ENCODE measurements around the gene TANGO2.

The TANGO2 gene

DNA sequence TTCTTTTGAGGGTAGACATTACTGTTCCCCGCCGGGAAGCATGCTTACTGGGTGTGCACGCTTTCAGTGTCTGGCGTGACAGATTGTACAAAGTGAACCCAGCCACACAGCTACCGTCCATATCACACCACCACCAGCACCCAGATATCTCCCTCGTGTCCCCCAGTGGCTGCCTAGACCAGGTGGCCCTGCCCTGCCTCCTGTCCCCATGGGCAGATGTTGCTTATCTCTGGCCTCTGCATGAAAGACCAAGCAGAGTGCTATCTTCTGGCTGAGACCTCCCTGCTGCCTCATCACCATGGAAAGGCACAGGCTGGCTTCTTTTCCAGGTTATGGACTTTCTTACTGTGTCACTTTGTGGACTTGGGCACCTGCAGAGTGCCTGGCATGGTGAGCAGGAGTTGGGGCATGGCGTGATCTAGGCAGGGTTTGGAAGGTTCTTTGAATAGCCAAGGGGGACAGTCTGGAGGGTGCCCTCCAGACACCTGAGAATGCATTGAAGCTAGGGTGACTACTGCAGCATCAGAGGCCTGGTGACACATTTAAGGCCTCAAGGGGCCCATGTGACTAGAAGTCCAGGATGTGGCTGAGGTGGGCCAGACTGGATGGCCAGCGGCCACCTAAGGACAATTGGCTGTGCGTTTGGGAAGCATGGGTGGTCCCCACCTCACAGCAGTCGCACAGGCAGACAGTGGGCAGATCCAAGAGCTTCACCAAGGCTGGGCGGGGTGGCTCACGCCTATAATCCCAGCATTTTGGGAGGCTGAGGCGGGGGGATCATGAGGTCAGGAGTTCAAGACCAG is 4.7 kb downstream of the TANGO2 start:
- peak in 1 of 2 donors; percentile 54 for DNase-seq
- intact Hi-C loops (cut with DNase I; ENCODE audit: low total_unique reads): no loop called here
- no peak overlapping the region for H3K4me3 ChIP-seq

DNA sequence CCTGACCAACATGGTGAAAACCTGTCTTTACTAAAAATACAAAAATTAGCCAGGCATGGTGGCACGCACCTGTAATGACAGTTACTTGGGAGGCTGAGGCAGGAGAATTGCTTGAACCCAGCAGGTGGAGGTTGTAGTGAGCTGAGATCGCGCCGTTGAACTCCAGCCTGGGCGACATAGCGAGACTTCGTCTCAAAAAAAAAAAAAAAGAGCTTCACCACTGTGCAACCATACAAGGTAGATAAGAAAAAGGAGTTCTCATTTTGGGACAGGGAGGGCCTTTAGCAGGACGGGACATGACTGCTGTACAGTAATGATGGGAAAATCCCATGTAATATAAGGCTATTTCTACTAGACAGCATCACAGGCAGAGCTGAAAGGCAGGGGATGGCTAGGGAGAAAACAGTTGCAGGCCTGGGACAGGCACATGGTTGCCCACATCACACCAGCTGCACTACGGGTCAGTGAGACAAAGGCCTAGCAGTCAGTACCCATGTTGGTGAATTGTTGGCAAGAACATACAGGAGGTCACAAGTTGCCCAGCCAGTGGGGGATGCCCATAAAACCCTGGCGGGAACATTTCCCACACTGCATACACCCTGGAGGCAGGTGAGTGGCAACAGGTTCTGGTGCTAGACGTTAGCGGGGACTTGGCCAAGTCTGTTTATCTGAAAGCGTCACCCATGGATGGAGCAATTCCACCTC is 5.4 kb downstream of the TANGO2 start:
- Histone ChIP-seq H3K36me3 (peaks cover 0 to 15% (median 13%) of the 10 kb centered on the region in 3 donors), H3K9me3 (no peaks in the 10 kb centered on the region), H3K27me3 (no peaks in the 10 kb centered on the region), H3K4me1 (peaks cover 7 to 44% (median 29%) of the 10 kb centered on the region in 4 donors), H3K4me3 (no peak overlapping the region), H3K27ac (no peak overlapping the region)
- peak in 1 of 2 donors; percentile 41 for DNase-seq
- TF ChIP-seq, protein P1, sequence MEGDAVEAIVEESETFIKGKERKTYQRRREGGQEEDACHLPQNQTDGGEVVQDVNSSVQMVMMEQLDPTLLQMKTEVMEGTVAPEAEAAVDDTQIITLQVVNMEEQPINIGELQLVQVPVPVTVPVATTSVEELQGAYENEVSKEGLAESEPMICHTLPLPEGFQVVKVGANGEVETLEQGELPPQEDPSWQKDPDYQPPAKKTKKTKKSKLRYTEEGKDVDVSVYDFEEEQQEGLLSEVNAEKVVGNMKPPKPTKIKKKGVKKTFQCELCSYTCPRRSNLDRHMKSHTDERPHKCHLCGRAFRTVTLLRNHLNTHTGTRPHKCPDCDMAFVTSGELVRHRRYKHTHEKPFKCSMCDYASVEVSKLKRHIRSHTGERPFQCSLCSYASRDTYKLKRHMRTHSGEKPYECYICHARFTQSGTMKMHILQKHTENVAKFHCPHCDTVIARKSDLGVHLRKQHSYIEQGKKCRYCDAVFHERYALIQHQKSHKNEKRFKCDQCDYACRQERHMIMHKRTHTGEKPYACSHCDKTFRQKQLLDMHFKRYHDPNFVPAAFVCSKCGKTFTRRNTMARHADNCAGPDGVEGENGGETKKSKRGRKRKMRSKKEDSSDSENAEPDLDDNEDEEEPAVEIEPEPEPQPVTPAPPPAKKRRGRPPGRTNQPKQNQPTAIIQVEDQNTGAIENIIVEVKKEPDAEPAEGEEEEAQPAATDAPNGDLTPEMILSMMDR (IDR thresholded peaks at IDR 0.05): no peak
- intact Hi-C loops (cut with DNase I; ENCODE audit: low total_unique reads): no loop called here

More for the DNA sequence above, 4.7 kb downstream of the TANGO2 start:
- TF ChIP-seq, protein P1 (IDR thresholded peaks at IDR 0.05): no peak
- H3K36me3 ChIP-seq: peaks cover 0 to 12% (median 10%) of the 10 kb centered on the region in 3 donors
- H3K27ac ChIP-seq: no peak overlapping the region
- no peaks in the 10 kb centered on the region for H3K27me3 ChIP-seq
- H3K4me1 ChIP-seq: peaks cover 7 to 45% (median 29%) of the 10 kb centered on the region in 4 donors
- no peaks in the 10 kb centered on the region for H3K9me3 ChIP-seq

DNA sequence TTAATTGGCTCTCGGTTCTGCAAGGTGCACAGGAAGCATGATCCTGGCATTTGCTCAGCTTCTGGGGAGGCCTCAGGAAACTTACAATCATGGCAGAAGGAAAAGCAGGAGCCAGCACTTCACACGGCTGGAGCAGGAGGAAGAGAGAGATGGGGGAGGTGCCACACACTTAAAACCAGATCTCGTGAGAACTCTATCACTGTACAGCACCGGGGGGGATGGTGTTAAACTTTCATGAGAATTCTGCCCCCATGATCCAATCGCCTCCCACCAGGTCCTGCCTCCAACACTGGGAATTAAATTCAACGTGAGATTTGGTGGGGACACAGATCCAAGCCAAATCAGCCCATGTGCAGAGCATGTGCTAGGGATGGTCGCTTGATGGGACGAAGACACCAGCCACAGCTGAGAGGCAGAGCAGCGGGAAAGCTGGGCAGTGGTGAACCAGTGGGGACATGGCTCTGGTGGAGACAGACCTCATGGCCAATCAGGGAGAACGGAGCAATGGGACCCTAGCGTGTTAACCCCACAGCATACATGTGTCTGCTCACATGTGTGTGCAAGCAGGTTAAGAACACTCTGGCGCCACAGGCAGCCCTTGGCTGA is 6.2 kb downstream of the TANGO2 start:
- H3K36me3 ChIP-seq: peaks cover 0 to 22% (median 17%) of the 10 kb centered on the region in 3 donors
- H3K4me3 ChIP-seq: no peak overlapping the region
- TF ChIP-seq, protein P1 (IDR thresholded peaks at IDR 0.05): no peak
- H3K27ac ChIP-seq: no peak overlapping the region
- H3K9me3 ChIP-seq: no peaks in the 10 kb centered on the region
- peak in 1 of 2 donors; percentile 29 for DNase-seq
- H3K4me1 ChIP-seq: peaks cover 7 to 38% (median 26%) of the 10 kb centered on the region in 4 donors
- no peaks in the 10 kb centered on the region for H3K27me3 ChIP-seq
- intact Hi-C loops (cut with DNase I; ENCODE audit: low total_unique reads): no loop called here

DNA sequence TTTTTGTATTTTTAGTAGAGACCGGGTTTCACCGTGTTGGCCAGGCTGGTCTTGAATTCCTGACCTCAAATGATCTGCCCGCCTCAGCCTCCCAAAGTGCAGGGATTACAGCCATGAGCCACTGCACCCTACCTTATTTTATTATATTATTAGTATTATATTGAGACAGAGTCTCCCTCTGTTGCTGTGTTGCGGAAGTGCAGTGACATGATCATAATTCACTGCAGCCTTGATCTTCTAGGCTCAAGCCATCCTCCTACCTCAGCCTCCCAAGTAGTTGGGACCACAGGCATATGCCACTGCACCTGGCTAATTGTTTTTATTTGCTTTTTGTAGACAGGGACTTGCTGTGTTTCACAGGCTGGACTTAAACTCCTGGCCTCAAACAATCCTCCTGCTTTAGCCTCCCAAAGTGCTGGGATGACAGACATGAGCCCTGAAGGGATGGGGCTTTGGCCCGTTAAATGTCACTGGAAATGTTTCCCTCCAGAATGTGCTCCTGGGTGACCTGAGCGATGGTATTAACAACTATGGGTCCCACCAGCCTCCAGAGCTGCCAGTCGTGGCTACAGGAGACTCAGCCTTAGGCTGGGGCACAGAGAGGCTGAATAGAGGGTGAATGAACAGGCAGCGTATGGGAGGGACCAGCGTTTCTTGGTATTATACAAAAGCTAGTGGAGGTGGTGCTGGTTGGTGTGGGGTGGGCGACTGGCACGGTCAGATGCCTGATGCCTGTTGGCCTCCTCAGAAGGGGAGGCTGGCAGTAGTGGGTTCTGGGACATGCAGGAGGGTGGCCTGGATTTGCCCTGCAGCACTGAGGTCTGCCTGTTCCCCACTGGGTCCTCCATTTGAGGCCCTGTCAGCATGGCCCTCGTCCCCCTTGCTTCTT is 7.3 kb downstream of the TANGO2 start:
- H3K4me3 ChIP-seq: no peak overlapping the region
- TF ChIP-seq, protein P1 (IDR thresholded peaks at IDR 0.05): no peak
- H3K27me3 ChIP-seq: no peaks in the 10 kb centered on the region
- peak in 1 of 2 donors; percentile 17 for DNase-seq
- intact Hi-C loops (cut with DNase I; ENCODE audit: low total_unique reads): no loop called here
- no peak overlapping the region for H3K27ac ChIP-seq
- H3K4me1 ChIP-seq: peaks cover 0 to 38% (median 26%) of the 10 kb centered on the region in 4 donors
- H3K36me3 ChIP-seq: peaks cover 0 to 20% (median 17%) of the 10 kb centered on the region in 3 donors
- no peaks in the 10 kb centered on the region for H3K9me3 ChIP-seq
